Measurements from ENCODE around the gene DYSF.
"Not testable (repeated sequence)": the region's sequence is repeated elsewhere in the genome, so short reads cannot be mapped to it uniquely, and the experiment has no call there.

The DYSF gene

GRCh38 chr2:71473346-71474031 is 20.1 kb downstream of the DYSF start:
- DNase-seq, result no peak

DNA sequence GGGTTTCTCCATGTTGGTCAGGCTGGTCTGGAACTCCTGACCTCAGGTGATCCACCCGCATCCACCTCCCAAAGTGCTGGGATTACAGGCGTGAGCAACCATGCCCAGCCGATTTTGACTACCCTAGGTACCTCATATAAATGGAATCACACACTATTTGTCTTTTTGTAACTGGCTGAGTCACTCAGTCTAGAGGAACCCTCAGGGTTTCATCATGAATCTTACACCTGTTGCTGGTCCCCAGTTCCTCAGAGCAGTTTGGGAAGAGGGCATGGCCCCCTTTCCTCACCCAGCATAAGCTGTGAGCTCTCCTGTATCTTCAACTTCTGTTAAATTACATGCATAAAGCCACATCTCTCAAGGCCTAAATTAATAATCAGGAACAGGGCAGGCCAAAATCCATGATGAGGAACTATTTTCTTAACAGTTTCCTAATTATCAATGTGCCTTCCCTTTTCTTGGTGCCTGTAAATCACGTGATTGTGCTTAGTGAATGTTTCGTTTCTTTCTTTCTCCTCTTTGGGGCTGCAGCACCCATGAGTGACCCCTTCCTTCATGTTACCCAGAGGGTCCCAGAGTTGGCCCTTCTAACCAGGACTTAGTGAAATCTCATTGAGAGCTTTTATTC is 20.9 kb downstream of the DYSF start:
- no peak for DNase-seq

DNA sequence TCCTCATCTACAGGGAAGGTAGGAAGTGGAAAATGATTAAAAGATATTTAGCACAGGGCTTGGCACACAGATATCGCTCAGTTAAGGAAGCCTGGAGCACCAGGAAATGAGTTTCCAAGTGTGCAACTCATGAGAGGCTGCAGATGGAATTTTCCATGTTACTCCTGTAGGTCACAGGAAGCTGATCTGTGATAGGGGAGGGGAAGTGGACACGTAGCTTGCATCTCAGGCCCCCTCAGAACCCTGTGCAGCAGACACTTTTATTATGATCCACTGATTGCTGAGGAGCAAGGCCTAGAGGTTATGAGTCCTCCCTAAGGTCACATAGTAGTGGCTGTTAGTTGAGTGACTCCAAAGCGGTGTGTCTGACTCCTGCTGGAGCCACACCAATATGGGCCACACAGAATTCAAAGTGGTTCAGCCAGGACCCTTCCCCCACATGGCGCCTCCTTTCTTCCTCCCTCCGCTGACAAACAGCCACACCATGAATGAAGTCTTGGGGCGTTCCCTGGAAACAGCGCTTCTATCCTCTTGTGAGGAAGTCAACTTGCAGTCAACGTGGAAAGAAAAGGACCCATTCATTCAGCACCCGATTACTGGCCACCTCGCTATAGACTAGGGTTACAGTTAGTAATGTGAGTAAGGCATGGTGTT is 21.5 kb downstream of the DYSF start:
- no peak for DNase-seq

GRCh38 chr2:71476495-71476894 is 23.1 kb downstream of the DYSF start:
- no peak for DNase-seq

GRCh38 chr2:71477231-71477691 is 23.9 kb downstream of the DYSF start:
- DNase-seq, result no peak

DNA sequence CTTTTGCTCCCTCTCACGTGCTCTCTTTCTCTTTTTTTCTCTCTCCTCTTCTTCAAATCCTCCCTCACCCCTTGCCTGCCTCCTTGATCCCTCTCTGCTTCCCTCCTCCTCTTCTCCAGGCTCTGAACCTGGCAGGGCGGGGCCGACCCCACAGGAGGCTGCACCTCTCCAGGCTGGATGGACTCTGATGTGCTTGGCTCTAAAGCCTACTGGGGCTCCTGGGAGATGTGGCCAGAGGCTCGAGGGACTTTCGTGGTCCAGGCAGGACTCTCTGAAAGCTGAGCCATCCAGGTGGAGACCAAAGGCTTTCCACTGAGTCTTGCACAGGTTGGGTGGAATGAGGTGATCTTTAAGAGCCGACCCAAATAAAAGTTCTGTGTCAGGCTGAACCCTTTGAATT is 25.4 kb downstream of the DYSF start:
- no peak for DNase-seq

- DNase-seq, result no peak
Measured at GRCh38 chr2:71479261-71479660, 25.9 kb downstream of the DYSF start.

DNA sequence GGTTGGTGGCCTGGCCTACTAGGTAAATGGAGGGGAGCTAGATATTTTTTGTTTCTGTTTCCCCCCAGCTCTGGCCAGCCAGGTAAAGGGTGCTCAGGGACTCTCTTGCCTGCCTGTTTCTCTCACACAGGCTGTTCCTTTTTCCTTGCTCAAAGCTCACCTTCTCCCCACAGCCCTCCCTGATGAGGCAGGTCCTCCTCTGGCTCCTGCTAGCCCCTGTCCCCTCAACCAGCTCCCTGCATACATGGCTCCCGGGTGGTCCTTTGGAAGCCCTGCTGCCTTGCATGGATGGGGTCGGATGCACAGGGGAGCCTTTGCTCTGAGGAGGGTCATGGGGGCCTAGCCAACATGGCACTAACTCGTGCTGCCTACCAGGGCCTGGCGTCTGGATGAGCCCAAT is 27.8 kb downstream of the DYSF start:
- no peak for DNase-seq

DNA sequence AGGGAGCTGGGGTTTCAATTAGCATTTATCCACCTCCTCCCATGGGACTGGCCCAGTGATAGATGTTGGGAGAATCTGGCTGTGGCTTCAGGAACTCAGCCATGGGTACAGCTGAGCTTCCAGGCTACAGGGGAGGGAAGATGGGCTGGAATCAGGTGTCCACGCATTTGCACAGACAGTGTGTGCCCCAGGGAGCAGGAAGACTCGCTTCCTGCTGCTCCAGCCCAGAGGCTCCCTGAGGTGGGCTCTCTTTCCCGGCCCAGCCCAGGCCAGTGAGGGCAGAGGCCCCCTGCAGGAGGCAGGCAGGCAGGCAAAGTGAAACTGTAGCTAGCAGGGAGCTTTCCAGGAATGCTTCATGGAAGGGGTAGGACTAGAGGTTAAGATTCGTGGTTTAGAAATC is 28.7 kb downstream of the DYSF start:
- DNase-seq, result no peak

DNA sequence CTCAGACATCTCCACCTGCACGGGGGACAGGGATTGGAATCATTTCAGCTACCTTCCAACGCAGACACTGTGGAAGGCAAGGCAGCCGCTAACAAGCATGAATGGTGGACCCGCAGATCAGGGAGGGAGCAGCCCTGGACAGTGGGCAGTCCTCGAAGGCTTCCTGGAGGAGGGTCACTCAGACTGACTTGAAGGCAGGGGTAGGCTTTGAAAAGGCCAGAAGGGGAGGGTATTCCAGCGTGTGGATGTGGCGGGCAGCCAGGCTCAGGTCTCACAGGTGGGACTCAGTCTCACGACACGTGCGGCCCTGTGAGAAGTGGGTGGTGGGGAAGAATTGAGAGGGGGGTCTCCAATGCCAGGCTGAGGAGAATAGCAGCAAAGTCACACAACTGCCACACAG is 29.9 kb downstream of the DYSF start:
- DNase-seq, result no peak

DNA sequence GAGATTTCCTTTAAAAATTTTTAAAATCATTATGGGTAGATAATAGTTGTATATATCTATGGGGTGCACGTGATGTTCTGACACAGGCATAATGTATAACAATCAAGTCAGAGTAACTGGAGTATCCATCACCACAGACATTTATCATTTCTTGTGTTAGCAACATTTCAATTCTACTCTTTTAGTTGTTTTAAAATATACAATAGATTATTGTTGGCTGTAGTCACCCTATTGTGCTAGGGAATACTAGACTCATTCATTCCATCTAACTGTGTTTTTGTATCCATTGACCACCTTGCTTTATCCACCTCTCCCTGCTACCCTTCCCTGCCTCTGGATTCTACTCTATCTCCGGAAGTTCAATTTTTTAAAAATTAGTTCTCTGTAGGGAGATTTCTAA is 31.0 kb downstream of the DYSF start:
- DNase-seq, result no peak

DNA sequence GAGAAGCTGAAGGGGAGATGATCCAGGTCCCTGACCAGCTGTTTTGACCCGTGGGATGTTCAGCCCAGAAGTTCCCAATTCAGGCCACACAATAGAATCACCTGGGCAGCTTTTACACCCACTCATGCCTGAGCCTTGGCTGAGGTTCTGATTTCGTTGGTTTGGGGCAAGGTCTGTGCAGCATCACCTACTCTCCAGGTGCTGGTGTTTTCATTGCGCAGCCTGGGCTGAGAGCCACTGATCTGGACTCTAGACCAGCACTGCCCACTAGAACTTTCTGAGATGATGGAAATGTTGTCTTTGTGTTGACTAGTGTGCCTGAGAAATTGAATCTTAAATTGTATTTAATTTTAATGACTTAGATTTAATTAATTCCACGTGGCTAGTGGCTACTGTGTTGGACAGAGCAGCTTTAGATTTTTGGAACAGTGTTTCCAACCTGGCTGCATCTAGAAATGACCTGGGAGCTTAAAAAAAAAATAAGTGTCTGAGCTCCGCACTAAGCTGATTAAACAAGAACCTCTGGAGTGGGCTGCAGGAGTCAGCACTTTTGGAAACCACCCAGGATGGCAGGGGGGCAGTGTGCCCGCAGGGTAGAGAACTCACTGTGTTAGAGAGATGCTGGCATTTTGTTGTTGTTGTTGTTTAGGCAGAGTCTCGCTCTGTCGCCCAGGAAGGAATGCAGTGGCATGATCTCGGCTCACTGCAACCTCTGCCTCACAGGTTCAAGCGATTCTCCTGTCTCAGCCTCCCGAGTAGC is 33.7 kb downstream of the DYSF start:
- no peak for DNase-seq

- DNase-seq, result not testable (repeated sequence)
Measured at GRCh38 chr2:71491551-71491950, 38.2 kb downstream of the DYSF start.

DNA sequence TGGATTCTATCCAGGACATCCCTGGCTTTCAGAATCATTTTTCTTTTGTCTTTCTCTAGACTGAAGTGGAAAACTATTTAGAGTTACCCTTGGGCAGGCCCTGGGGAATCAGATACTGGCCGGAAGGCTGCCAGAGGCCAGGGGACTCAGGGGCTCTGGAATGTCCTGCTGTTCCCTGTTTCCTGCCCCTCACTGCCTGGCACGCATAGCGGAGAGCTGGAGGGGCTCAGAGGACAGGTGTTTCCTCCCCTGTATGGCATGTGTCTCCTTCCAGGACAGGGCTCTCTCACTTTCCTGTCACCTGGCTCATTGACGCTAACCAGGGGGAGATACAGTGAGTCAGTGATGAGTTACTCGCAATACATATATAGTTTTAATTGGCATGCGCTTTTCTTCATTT is 38.8 kb downstream of the DYSF start:
- DNase-seq, result no peak

- no peak for DNase-seq
Measured at GRCh38 chr2:71494091-71494490, 40.7 kb downstream of the DYSF start.

- DNase-seq, result no peak
Measured at GRCh38 chr2:71494523-71495155, 41.3 kb downstream of the DYSF start.

DNA sequence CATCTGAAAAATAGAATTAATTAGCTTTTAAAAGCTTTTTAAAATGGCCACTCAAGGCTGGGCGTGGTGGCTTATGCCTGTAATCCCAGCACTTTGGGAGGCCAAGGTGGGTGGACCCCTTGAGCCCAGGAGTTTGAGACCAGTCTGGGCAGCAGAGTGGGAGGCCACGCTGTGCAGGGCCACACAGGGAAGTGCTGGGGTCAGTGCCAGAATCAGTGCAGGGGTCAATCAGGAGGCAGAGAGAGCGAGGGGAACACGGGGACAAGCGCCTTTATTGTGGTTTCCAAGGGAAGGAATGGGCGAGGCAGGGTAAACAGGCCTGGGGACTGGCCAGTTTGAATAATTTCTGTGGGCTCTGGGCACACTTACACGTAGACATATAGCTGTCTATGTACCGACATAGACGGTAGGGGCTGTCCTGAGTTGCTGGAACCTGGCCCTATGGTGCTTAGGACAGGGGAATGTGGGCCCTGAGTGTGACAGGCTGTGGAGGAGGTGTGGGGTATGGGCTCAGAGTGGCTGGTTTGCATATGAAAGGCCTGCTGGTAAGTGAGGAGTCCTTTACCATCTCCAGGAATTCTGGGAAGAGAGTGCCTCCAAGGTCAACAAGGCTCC is 42.9 kb downstream of the DYSF start:
- DNase-seq, result no peak

DNA sequence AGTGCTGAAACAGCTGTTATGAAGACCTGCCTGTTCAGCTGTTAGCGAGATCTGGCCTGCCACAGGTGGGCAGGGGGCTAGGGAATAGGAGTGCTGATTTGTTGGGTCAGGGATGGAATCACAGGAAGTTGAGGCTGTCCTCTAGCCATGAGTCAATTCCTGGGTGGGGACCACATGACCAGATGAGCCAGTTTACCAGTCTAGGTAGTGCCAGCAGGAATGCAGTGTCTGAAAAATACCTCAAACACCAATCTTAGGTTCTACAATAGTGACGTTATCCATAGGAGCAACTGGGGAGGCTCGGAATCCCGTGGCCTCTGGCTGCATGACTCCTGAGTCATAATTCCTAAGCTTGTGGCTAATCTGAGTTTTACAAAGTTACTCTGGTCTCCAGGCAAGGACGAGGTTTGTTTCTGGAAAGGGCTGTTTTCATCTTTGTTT is 44.9 kb downstream of the DYSF start:
- no peak for DNase-seq

DNA sequence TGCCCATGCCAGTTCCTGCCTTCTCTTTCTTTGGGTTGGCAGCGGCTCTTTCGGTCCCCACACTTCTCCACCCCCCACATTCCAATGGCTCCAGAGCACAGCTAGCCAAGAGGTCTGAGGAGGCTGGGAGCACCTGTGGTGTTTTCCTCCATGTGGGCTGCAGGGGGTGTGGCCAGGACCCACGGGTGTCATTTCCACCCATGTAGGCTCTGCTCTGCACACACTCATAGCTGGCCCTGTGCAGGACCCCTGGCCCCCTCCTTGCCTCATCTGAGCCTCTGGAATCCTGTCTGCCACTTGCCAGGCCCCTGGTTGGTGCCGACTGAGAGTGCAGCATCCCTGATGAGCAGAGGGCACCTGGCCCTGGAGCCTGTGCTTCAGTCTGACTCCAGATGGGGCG is 46.3 kb downstream of the DYSF start:
- DNase-seq, result no peak

- no peak for DNase-seq
Measured at GRCh38 chr2:71500426-71501079, 47.2 kb downstream of the DYSF start.

GRCh38 chr2:71502941-71503738 is 49.8 kb downstream of the DYSF start:
- DNase-seq, result no peak
